Measurements from ENCODE around the gene HYAL1.
"Not testable (repeated sequence)": the region's sequence is repeated elsewhere in the genome, so short reads cannot be mapped to it uniquely, and the experiment has no call there.

The HYAL1 gene

GRCh38 chr3:50266836-50267235 lies 36.5 kb downstream of the HYAL1 start:
- Histone ChIP-seq H3K4me1 (peaks cover 0 to 62% (median 34%) of the 10 kb centered on the region in 10 experiments; a peak in 17 of 20 replicates), H3K9ac (peak overlapping the region in 3 of 11 experiments; percentile 13 to 19 (median 18); a peak in 3 of 22 replicates), H3K27ac (no peak overlapping the region), H3K27me3 (peaks cover 28 to 45% (median 42%) of the 10 kb centered on the region in 11 experiments), H3K4me2 (peak overlapping the region in 8 of 11 experiments; percentile 6 to 58 (median 50); a peak in 13 of 22 replicates), H3K36me3 (no peaks in the 10 kb centered on the region), H3K4me3 (no peak overlapping the region), H3K9me3 (replicated peaks in 1 of 11) (no peaks in the 10 kb centered on the region), H4K20me1 (peaks cover 0 to 66% (median 0%) of the 10 kb centered on the region in 11 experiments; a peak in 6 of 22 replicates)
- no peak for TF ChIP-seq Cebpa-rat (IDR thresholded peaks at IDR 0.05)

DNA sequence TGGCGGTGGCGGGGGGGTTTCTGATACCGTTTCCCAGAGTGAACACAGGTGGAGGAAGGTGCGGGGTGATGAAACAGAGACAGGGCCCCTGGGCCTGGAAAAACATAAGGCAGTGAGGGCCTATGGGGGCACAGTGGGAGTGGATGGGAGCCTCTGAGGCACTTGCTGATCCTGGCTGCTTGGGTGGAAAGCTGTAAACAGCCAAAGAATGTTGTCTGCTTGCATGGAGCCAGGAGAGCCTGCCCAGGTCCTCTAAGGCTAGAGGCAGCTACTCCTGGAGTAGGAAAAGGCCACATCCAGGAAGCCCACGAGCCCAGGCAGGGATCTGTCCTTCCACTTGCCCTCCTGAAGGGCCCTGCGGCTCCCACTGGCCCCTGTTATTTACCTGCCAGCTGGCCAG lies 37.4 kb downstream of the HYAL1 start:
- H3K4me1 ChIP-seq: peaks cover 0 to 70% (median 43%) of the 10 kb centered on the region in 10 experiments; a peak in 18 of 20 replicates
- peaks cover 28 to 45% (median 42%) of the 10 kb centered on the region in 11 experiments for H3K27me3 ChIP-seq
- H3K4me2 ChIP-seq: no peak overlapping the region
- no peak for TF ChIP-seq Cebpa-rat (IDR thresholded peaks at IDR 0.05)
- no peaks in the 10 kb centered on the region for H3K9me3 ChIP-seq (replicated peaks in 1 of 11)
- no peak overlapping the region for H3K27ac ChIP-seq
- H4K20me1 ChIP-seq: peaks cover 0 to 72% (median 0%) of the 10 kb centered on the region in 11 experiments; a peak in 6 of 22 replicates
- H3K4me3 ChIP-seq: no peak overlapping the region
- no peak overlapping the region; a peak in 1 of 22 replicates for H3K9ac ChIP-seq
- H3K36me3 ChIP-seq: no peaks in the 10 kb centered on the region

DNA sequence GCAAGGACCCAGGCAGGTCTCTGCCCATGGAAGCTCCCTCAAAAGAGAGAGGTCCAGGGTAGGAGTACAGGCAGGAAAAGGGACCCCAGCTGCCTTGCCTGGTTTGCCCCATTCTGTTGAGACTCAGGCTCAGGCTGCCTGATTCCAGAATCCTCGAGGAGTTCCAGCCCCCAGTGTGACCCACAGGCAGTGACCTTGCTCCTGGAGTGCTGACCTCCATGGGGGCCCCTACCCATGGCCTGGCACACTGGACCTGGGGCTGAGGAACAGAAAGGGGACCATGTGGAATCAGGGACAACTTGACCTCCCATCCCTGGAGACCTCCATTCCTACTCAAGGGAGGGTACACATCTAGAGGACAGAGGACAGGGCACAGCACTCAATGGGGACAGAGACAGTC lies 37.8 kb downstream of the HYAL1 start:
- no peak for TF ChIP-seq Cebpa-rat (IDR thresholded peaks at IDR 0.05)
- H3K4me2 ChIP-seq: no peak overlapping the region; a peak in 1 of 22 replicates
- H3K4me3 ChIP-seq: no peak overlapping the region
- no peaks in the 10 kb centered on the region for H3K9me3 ChIP-seq (replicated peaks in 1 of 11)
- H3K36me3 ChIP-seq: no peaks in the 10 kb centered on the region
- 0 out of 22 replicates have a peak overlapping the region, but pooled peaks of 1 of the 11 experiments have one; percentile 24 for H3K9ac ChIP-seq
- H3K4me1 ChIP-seq: peaks cover 4 to 72% (median 47%) of the 10 kb centered on the region in 10 experiments
- no peak overlapping the region for H3K27ac ChIP-seq
- peaks cover 0 to 76% (median 0%) of the 10 kb centered on the region in 11 experiments; a peak in 6 of 22 replicates for H4K20me1 ChIP-seq
- H3K27me3 ChIP-seq: peaks cover 28 to 45% (median 42%) of the 10 kb centered on the region in 11 experiments

GRCh38 chr3:50264964-50265485 lies 38.3 kb downstream of the HYAL1 start:
- Histone ChIP-seq H4K20me1 (peaks cover 0 to 76% (median 0%) of the 10 kb centered on the region in 11 experiments; a peak in 6 of 22 replicates), H3K4me1 (peaks cover 8 to 70% (median 51%) of the 10 kb centered on the region in 10 experiments), H3K27ac (no peak overlapping the region), H3K9ac (0 out of 22 replicates have a peak overlapping the region, but pooled peaks of 1 of the 11 experiments have one; percentile 24), H3K4me2 (no peak overlapping the region), H3K36me3 (no peaks in the 10 kb centered on the region), H3K27me3 (peaks cover 28 to 45% (median 42%) of the 10 kb centered on the region in 11 experiments), H3K4me3 (no peak overlapping the region), H3K9me3 (replicated peaks in 1 of 11) (no peaks in the 10 kb centered on the region)
- TF ChIP-seq Cebpa-rat (IDR thresholded peaks at IDR 0.05): no peak

GRCh38 chr3:50264383-50264963 lies 38.9 kb downstream of the HYAL1 start:
- no peaks in the 10 kb centered on the region for H3K9me3 ChIP-seq (replicated peaks in 1 of 11)
- peak overlapping the region in 1 of 11 experiments; percentile 38; a peak in 2 of 22 replicates for H3K9ac ChIP-seq
- no peak for TF ChIP-seq Cebpa-rat (IDR thresholded peaks at IDR 0.05)
- H4K20me1 ChIP-seq: peaks cover under 1 to 75% (median 4%) of the 10 kb centered on the region in 11 experiments; a peak in 15 of 22 replicates
- H3K27me3 ChIP-seq: peaks cover 28 to 42% (median 41%) of the 10 kb centered on the region in 11 experiments
- no peak overlapping the region for H3K4me3 ChIP-seq
- H3K4me1 ChIP-seq: peaks cover 13 to 71% (median 52%) of the 10 kb centered on the region in 10 experiments
- H3K4me2 ChIP-seq: peak overlapping the region in 2 of 11 experiments; percentile 7 to 16; a peak in 2 of 22 replicates
- peaks cover 0 to 4% (median 3%) of the 10 kb centered on the region in 11 experiments; a peak in 13 of 22 replicates for H3K36me3 ChIP-seq
- no peak overlapping the region for H3K27ac ChIP-seq

GRCh38 chr3:50263478-50264382 lies 39.6 kb downstream of the HYAL1 start:
- H3K27ac ChIP-seq: no peak overlapping the region
- H3K27me3 ChIP-seq: peaks cover 28 to 35% (median 33%) of the 10 kb centered on the region in 11 experiments
- peaks cover 7 to 82% (median 11%) of the 10 kb centered on the region in 11 experiments; a peak in 17 of 22 replicates for H4K20me1 ChIP-seq
- no peak overlapping the region for H3K4me3 ChIP-seq
- H3K9ac ChIP-seq: peak overlapping the region in 1 of 11 experiments; percentile 38; a peak in 1 of 22 replicates
- H3K36me3 ChIP-seq: peaks cover 1 to 11% (median 10%) of the 10 kb centered on the region in 11 experiments; a peak in 19 of 22 replicates
- no peaks in the 10 kb centered on the region for H3K9me3 ChIP-seq (replicated peaks in 1 of 11)
- no peak for TF ChIP-seq Cebpa-rat (IDR thresholded peaks at IDR 0.05)
- H3K4me2 ChIP-seq: peak overlapping the region in 2 of 11 experiments; percentile 7 to 16; a peak in 2 of 22 replicates
- H3K4me1 ChIP-seq: peaks cover 20 to 70% (median 50%) of the 10 kb centered on the region in 10 experiments

DNA sequence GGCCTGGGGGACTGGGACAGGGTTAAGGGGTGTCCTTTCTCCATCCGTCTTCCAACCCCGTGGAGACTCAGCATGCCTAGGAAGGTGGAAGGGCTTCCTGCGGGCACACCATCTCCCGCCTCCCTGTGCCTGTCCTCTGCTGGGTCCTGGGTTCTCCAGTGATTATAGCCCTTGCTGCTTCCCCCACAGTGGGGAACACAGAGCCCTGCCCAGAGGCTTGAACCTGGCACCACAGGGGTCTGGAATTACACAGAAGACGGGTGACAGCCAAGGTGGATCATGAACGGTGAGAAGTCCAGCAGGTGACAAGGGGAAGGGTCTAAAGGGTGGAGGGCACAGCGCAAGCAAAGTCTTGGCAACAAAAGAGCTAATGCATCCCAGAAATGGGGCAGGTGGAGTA lies 40.6 kb downstream of the HYAL1 start:
- H3K27me3 ChIP-seq: peaks cover 19 to 25% (median 24%) of the 10 kb centered on the region in 11 experiments
- no peak for TF ChIP-seq Cebpa-rat (IDR thresholded peaks at IDR 0.05)
- H3K27ac ChIP-seq: no peak overlapping the region
- peaks cover 7 to 85% (median 20%) of the 10 kb centered on the region in 11 experiments; a peak in 18 of 22 replicates for H4K20me1 ChIP-seq
- H3K4me1 ChIP-seq: peaks cover 30 to 75% (median 52%) of the 10 kb centered on the region in 10 experiments
- H3K4me3 ChIP-seq: no peak overlapping the region
- no peaks in the 10 kb centered on the region for H3K9me3 ChIP-seq (replicated peaks in 1 of 11)
- peak overlapping the region in 1 of 11 experiments; percentile 19; a peak in 2 of 22 replicates for H3K9ac ChIP-seq
- H3K36me3 ChIP-seq: peaks cover 11 to 20% (median 20%) of the 10 kb centered on the region in 11 experiments
- peak overlapping the region in 4 of 11 experiments; percentile 91 to 95 (median 94); a peak in 3 of 22 replicates for H3K4me2 ChIP-seq

GRCh38 chr3:50262200-50262599 lies 41.2 kb downstream of the HYAL1 start:
- not testable (repeated sequence) for H3K9me3 ChIP-seq (replicated peaks in 1 of 11)
- H3K4me2 ChIP-seq: peak overlapping the region in 5 of 11 experiments; percentile 8 to 95 (median 93); a peak in 7 of 22 replicates
- H3K4me1 ChIP-seq: peaks cover 31 to 69% (median 46%) of the 10 kb centered on the region in 10 experiments

More at GRCh38 chr3:50262200-50262599, 41.2 kb downstream of the HYAL1 start:
- H3K27ac ChIP-seq: peak overlapping the region in 2 of 11 experiments; percentile 85 to 88; a peak in 1 of 22 replicates
- H3K27me3 ChIP-seq: peaks cover 13 to 19% (median 18%) of the 10 kb centered on the region in 11 experiments
- not testable (repeated sequence) for H3K4me3 ChIP-seq
- peaks cover 16 to 26% (median 24%) of the 10 kb centered on the region in 11 experiments for H3K36me3 ChIP-seq
- peaks cover 7 to 85% (median 22%) of the 10 kb centered on the region in 11 experiments; a peak in 19 of 22 replicates for H4K20me1 ChIP-seq
- H3K9ac ChIP-seq: peak overlapping the region in 2 of 11 experiments; percentile 86 to 88; a peak in 1 of 22 replicates

All from BLaER1 treated with 17β-estradiol and CSF1 and Interleukin-3, amounts not matched to agents 10 nM and 100 nM (cell line).